ENCODE data around the gene INO80E. TPM values are rescaled to one million over a fixed set of nuclear protein-coding genes. Genes with fewer than 3 reads are reported as not detected.

INO80E gene
- total and polyA plus RNA-seq, 2 experiments from 2014 or later = 14.0 to 61.2 TPM

DNA sequence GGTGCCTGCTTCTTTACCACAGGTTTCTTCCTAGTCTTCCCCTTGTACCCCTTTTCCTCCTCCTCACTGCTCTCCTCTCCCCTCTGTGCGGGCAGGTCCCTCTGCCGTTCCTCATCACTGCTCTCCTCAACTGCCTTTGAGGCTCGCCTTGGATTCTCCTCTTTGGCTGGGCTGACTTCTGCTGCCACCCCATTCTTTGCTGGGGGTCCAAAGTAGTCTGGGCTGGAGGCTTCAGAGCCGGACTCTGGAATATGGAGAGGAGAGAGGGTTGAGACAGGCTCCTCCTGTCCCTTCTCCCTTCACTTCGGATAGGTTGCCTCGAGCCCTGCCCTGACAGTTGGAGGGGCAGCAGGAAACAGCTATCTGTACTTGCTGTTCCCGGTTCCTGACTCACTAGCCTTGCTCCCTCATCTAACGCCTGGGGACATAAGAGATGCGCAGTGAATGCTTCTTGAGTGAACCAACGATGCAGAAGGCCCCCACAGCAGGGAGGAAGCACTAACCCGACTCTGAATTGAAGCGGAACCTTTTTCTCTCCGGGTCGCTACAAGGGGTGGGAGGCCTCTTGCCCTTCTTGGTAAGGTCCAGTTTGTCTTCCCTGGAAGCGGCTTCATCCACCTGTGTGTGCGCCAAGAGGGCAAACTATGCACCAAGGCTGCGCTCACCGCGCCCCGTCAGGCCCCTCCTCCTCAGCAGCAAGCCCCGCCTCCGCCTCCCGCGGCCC lies 1.3 kb upstream of the INO80E start:
- DNase-seq (ENCODE audit: low spot score) = no peak
- Histone ChIP-seq H3K27me3 (no peaks in the 10 kb centered on the region), H3K4me1 (ENCODE audit: insufficient read depth) (peaks cover 15% of the 10 kb centered on the region), H3K27ac (peak overlapping the region; percentile 94), H3K9me3 (ENCODE audit: low read depth) (no peaks in the 10 kb centered on the region), H3K79me2 (peaks cover 10% of the 10 kb centered on the region), H3K4me3 (peak overlapping the region; percentile 56), H4K20me1 (ENCODE audit: insufficient read depth, poor library complexity, severe bottlenecking) (no peaks in the 10 kb centered on the region), H2AFZ (peak overlapping the region; percentile 93), H3K4me2 (peak overlapping the region; percentile 86), H3K36me3 (replicated peaks; ENCODE audit: insufficient read depth, low read depth) (no peaks in the 10 kb centered on the region), H3K9me2 (replicated peaks; ENCODE audit: insufficient read depth) (no peaks in the 10 kb centered on the region)
- TF ChIP-seq CTCF (IDR thresholded peaks at IDR 0.05; ENCODE audit: poor library complexity) (no peak), EZH2phosphoT487 (IDR thresholded peaks at IDR 0.05; ENCODE audit: low read depth, severe bottlenecking, unreplicated experiment) (no peak), EZH2 (IDR thresholded peaks at IDR 0.05; ENCODE audit: borderline replicate concordance) (no peak)
- 24% methylated on average over 23 of the region's 24 CpGs for WGBS (ENCODE audit: low lambda C conversion rate, missing lambda C conversion rate)

GRCh38 chr16:29995324-29995910 lies 624 bp upstream of the INO80E start, which contains the start of gene HIRIP3:
TSS of gene HIRIP3 (minus strand) at chr16:29995617. CDS start at chr16:29995605, 12 bp downstream.
- H2AFZ ChIP-seq = peak within 1 kb of the TSS; percentile 93
- H3K27me3 ChIP-seq = no peaks in the 10 kb centered on the region
- H4K20me1 ChIP-seq (ENCODE audit: insufficient read depth, poor library complexity, severe bottlenecking) = no peaks in the 10 kb centered on the region
- H3K9me2 ChIP-seq (replicated peaks; ENCODE audit: insufficient read depth) = no peaks in the 10 kb centered on the region
- H3K27ac ChIP-seq = peak within 1 kb of the TSS; percentile 94
- H3K4me1 ChIP-seq (ENCODE audit: insufficient read depth) = peaks cover 15% of the 10 kb centered on the region
- H3K36me3 ChIP-seq (replicated peaks; ENCODE audit: insufficient read depth, low read depth) = no peaks in the 10 kb centered on the region
- H3K4me2 ChIP-seq = peak within 1 kb of the TSS; percentile 86
- H3K9me3 ChIP-seq (ENCODE audit: low read depth) = no peaks in the 10 kb centered on the region
- 1% methylated on average over 49 of the region's 53 CpGs for WGBS (ENCODE audit: low lambda C conversion rate, missing lambda C conversion rate)
- peak; percentile 95 for DNase-seq (ENCODE audit: low spot score)
- H3K4me3 ChIP-seq = peak within 1 kb of the TSS; percentile 64
- TF ChIP-seq EZH2phosphoT487 (IDR thresholded peaks at IDR 0.05; ENCODE audit: low read depth, severe bottlenecking, unreplicated experiment) (no peak), EZH2 (IDR thresholded peaks at IDR 0.05; ENCODE audit: borderline replicate concordance) (no peak), CTCF (IDR thresholded peaks at IDR 0.05; ENCODE audit: poor library complexity) (no peak)
- peaks cover 10% of the 10 kb centered on the region for H3K79me2 ChIP-seq

- no peak for DNase-seq (ENCODE audit: low spot score)
- H3K36me3 ChIP-seq (replicated peaks; ENCODE audit: insufficient read depth, low read depth) = no peaks in the 10 kb centered on the region
- 29% methylated on average over 9 of the region's 9 CpGs for WGBS (ENCODE audit: low lambda C conversion rate, missing lambda C conversion rate)
- peaks cover 15% of the 10 kb centered on the region for H3K4me1 ChIP-seq (ENCODE audit: insufficient read depth)
- TF ChIP-seq CTCF (IDR thresholded peaks at IDR 0.05; ENCODE audit: poor library complexity) (no peak), EZH2phosphoT487 (IDR thresholded peaks at IDR 0.05; ENCODE audit: low read depth, severe bottlenecking, unreplicated experiment) (no peak), EZH2 (IDR thresholded peaks at IDR 0.05; ENCODE audit: borderline replicate concordance) (no peak)
- no peak overlapping the region for H3K27ac ChIP-seq
- H3K4me3 ChIP-seq = peak overlapping the region; percentile 64
- no peaks in the 10 kb centered on the region for H3K9me3 ChIP-seq (ENCODE audit: low read depth)
- no peaks in the 10 kb centered on the region for H3K27me3 ChIP-seq
- peak overlapping the region; percentile 89 for H2AFZ ChIP-seq
- H3K4me2 ChIP-seq = peak overlapping the region; percentile 85
- no peaks in the 10 kb centered on the region for H4K20me1 ChIP-seq (ENCODE audit: insufficient read depth, poor library complexity, severe bottlenecking)
- no peaks in the 10 kb centered on the region for H3K9me2 ChIP-seq (replicated peaks; ENCODE audit: insufficient read depth)
- peaks cover 10% of the 10 kb centered on the region for H3K79me2 ChIP-seq
Observed at GRCh38 chr16:29996766-29997250, 767 bp downstream of the INO80E start.

Data from hepatocyte (in vitro differentiated cells).